ENCODE measurements around the gene CDK11B. TPM values are rescaled to one million over a fixed set of nuclear protein-coding genes. Genes with fewer than 3 reads are reported as not detected.
"Not testable (repeated sequence)": the region's sequence is repeated elsewhere in the genome, so short reads cannot be mapped to it uniquely, and the experiment has no call there.

Gene CDK11B
- total RNA-seq (10 to 100 TPM; 42.2 to 45.6 TPM), polyA plus RNA-seq (18.3 TPM)

- not testable (repeated sequence) for H3K27me3 Mint-ChIP-seq
- H3K4me3 ChIP-seq (ENCODE audit: low read length): peak within 1 kb of the TSS; percentile 43
These were observed at the start of gene CDK11B for GRCh38 chr1:1658583-1659549. CDK11B (minus strand) TSS chr1:1659004; CDS start chr1:1657485, 1,519 bp downstream.

GRCh38 chr1:1707897-1708296 is 49.1 kb upstream of the CDK11B start:
- H3K36me3 Mint-ChIP-seq: peaks cover 0 to 21% (median 0%) of the 10 kb centered on the region in 3 donors
- POLR2A ChIA-PET; H3K4me3 ChIP-seq (ENCODE audit: low read length); H3K27ac Mint-ChIP-seq; H3K4me3 Mint-ChIP-seq; H3K36me3 ChIP-seq (ENCODE audit: insufficient read depth, low read length); DNase-seq; H3K27ac ChIP-seq (ENCODE audit: low read depth, low read length); H3K4me1 ChIP-seq (ENCODE audit: insufficient read depth, low read length); H3K9me3 ChIP-seq (ENCODE audit: low read length); H3K27me3 ChIP-seq (ENCODE audit: insufficient read depth, low read length, poor library complexity, severe bottlenecking); H3K4me1 Mint-ChIP-seq; H3K9me3 Mint-ChIP-seq; H3K27me3 Mint-ChIP-seq; CTCF ChIA-PET: not testable (repeated sequence)

More at GRCh38 chr1:1658583-1659549, at the start of gene CDK11B:
- POLR2A ChIA-PET; H3K27me3 ChIP-seq (ENCODE audit: insufficient read depth, low read length, poor library complexity, severe bottlenecking); CTCF ChIA-PET; H3K9me3 Mint-ChIP-seq; H3K4me1 ChIP-seq (ENCODE audit: insufficient read depth, low read length); H3K9me3 ChIP-seq (ENCODE audit: low read length): not testable (repeated sequence)
- H3K4me1 Mint-ChIP-seq: peaks cover 6 to 13% (median 7%) of the 10 kb centered on the region in 3 donors
- Histone ChIP-seq H3K36me3 (ENCODE audit: insufficient read depth, low read length) (peaks cover 19% of the 10 kb centered on the region), H3K27ac (ENCODE audit: low read depth, low read length) (peak within 1 kb of the TSS; percentile 92)
- H3K27ac Mint-ChIP-seq: peak within 1 kb of the TSS; percentile 91 to 100 (median 100)
- H3K36me3 Mint-ChIP-seq: peaks cover 0 to 29% (median 2%) of the 10 kb centered on the region in 3 donors
- H3K4me3 Mint-ChIP-seq: peak within 1 kb of the TSS; percentile 91 to 99 (median 96)
- peak; percentile 93 to 98 (median 97) for DNase-seq

- H3K36me3 ChIP-seq (ENCODE audit: insufficient read depth, low read length); POLR2A ChIA-PET; H3K9me3 Mint-ChIP-seq; H3K27me3 ChIP-seq (ENCODE audit: insufficient read depth, low read length, poor library complexity, severe bottlenecking); H3K9me3 ChIP-seq (ENCODE audit: low read length); H3K27me3 Mint-ChIP-seq; CTCF ChIA-PET; DNase-seq; H3K4me1 Mint-ChIP-seq; H3K4me3 ChIP-seq (ENCODE audit: low read length); H3K27ac Mint-ChIP-seq; H3K4me1 ChIP-seq (ENCODE audit: insufficient read depth, low read length); H3K4me3 Mint-ChIP-seq; H3K27ac ChIP-seq (ENCODE audit: low read depth, low read length): not testable (repeated sequence)
- H3K36me3 Mint-ChIP-seq: peaks cover 0 to 23% (median 0%) of the 10 kb centered on the region in 3 donors
These were observed 48.4 kb upstream of the CDK11B start for GRCh38 chr1:1707241-1707640.

GRCh38 chr1:1705623-1706022 is 46.8 kb upstream of the CDK11B start:
- H3K4me3 ChIP-seq (ENCODE audit: low read length); H3K36me3 ChIP-seq (ENCODE audit: insufficient read depth, low read length); POLR2A ChIA-PET; H3K27me3 Mint-ChIP-seq; H3K27me3 ChIP-seq (ENCODE audit: insufficient read depth, low read length, poor library complexity, severe bottlenecking); H3K27ac Mint-ChIP-seq; H3K9me3 ChIP-seq (ENCODE audit: low read length); H3K9me3 Mint-ChIP-seq; H3K27ac ChIP-seq (ENCODE audit: low read depth, low read length); CTCF ChIA-PET; H3K4me1 Mint-ChIP-seq; H3K4me3 Mint-ChIP-seq; H3K4me1 ChIP-seq (ENCODE audit: insufficient read depth, low read length); DNase-seq: not testable (repeated sequence)
- peaks cover 0 to 23% (median 0%) of the 10 kb centered on the region in 3 donors for H3K36me3 Mint-ChIP-seq

- H3K27ac Mint-ChIP-seq; H3K36me3 ChIP-seq (ENCODE audit: insufficient read depth, low read length); H3K4me3 Mint-ChIP-seq; DNase-seq; H3K27me3 Mint-ChIP-seq; H3K9me3 Mint-ChIP-seq; CTCF ChIA-PET; POLR2A ChIA-PET; H3K4me1 ChIP-seq (ENCODE audit: insufficient read depth, low read length); H3K4me1 Mint-ChIP-seq; H3K4me3 ChIP-seq (ENCODE audit: low read length); H3K27ac ChIP-seq (ENCODE audit: low read depth, low read length); H3K27me3 ChIP-seq (ENCODE audit: insufficient read depth, low read length, poor library complexity, severe bottlenecking); H3K9me3 ChIP-seq (ENCODE audit: low read length): not testable (repeated sequence)
- H3K36me3 Mint-ChIP-seq: peaks cover 0 to 21% (median 0%) of the 10 kb centered on the region in 3 donors
These were observed 45.6 kb upstream of the CDK11B start for GRCh38 chr1:1704284-1704957.

GRCh38 chr1:1703796-1704195 is 45.0 kb upstream of the CDK11B start:
- ChIA-PET CTCF (no interaction called here), POLR2A (no interaction called here)
- peaks cover 0 to 21% (median 0%) of the 10 kb centered on the region in 3 donors for H3K36me3 Mint-ChIP-seq
- H3K4me3 ChIP-seq (ENCODE audit: low read length): no peak overlapping the region
- no peaks in the 10 kb centered on the region for H3K4me1 Mint-ChIP-seq
- H3K4me3 Mint-ChIP-seq: no peak overlapping the region
- no peaks in the 10 kb centered on the region for H3K9me3 ChIP-seq (ENCODE audit: low read length)
- no peak for DNase-seq
- H3K9me3 Mint-ChIP-seq: no peaks in the 10 kb centered on the region
- no peaks in the 10 kb centered on the region for H3K36me3 ChIP-seq (ENCODE audit: insufficient read depth, low read length)
- H3K27ac Mint-ChIP-seq: no peak overlapping the region
- H3K4me1 ChIP-seq (ENCODE audit: insufficient read depth, low read length): no peaks in the 10 kb centered on the region
- H3K27ac ChIP-seq (ENCODE audit: low read depth, low read length): no peak overlapping the region
- no peaks in the 10 kb centered on the region for H3K27me3 ChIP-seq (ENCODE audit: insufficient read depth, low read length, poor library complexity, severe bottlenecking)
- no peaks in the 10 kb centered on the region for H3K27me3 Mint-ChIP-seq

GRCh38 chr1:1702506-1702905 is 43.7 kb upstream of the CDK11B start:
- H3K36me3 Mint-ChIP-seq: peaks cover 0 to 18% (median 0%) of the 10 kb centered on the region in 3 donors
- H3K4me3 ChIP-seq (ENCODE audit: low read length); H3K4me3 Mint-ChIP-seq; CTCF ChIA-PET; H3K27me3 ChIP-seq (ENCODE audit: insufficient read depth, low read length, poor library complexity, severe bottlenecking); H3K36me3 ChIP-seq (ENCODE audit: insufficient read depth, low read length); H3K9me3 Mint-ChIP-seq; H3K9me3 ChIP-seq (ENCODE audit: low read length); H3K27ac Mint-ChIP-seq; H3K27me3 Mint-ChIP-seq; H3K4me1 Mint-ChIP-seq; DNase-seq; POLR2A ChIA-PET; H3K27ac ChIP-seq (ENCODE audit: low read depth, low read length); H3K4me1 ChIP-seq (ENCODE audit: insufficient read depth, low read length): not testable (repeated sequence)

- H3K4me1 ChIP-seq (ENCODE audit: insufficient read depth, low read length); H3K4me1 Mint-ChIP-seq; H3K27me3 ChIP-seq (ENCODE audit: insufficient read depth, low read length, poor library complexity, severe bottlenecking); H3K36me3 ChIP-seq (ENCODE audit: insufficient read depth, low read length); H3K27ac Mint-ChIP-seq; H3K9me3 Mint-ChIP-seq; H3K4me3 Mint-ChIP-seq; POLR2A ChIA-PET; H3K27ac ChIP-seq (ENCODE audit: low read depth, low read length); H3K9me3 ChIP-seq (ENCODE audit: low read length); DNase-seq; CTCF ChIA-PET; H3K27me3 Mint-ChIP-seq; H3K4me3 ChIP-seq (ENCODE audit: low read length): not testable (repeated sequence)
- peaks cover 0 to 13% (median 0%) of the 10 kb centered on the region in 3 donors for H3K36me3 Mint-ChIP-seq
These were observed 41.8 kb upstream of the CDK11B start for GRCh38 chr1:1700557-1700956.
